ENCODE data around the gene BANF2. TPM values are rescaled to one million over a fixed set of nuclear protein-coding genes. Genes with fewer than 3 reads are reported as not detected.

Gene BANF2
- total and polyA plus RNA-seq, 2 of the 13 experiments (the other 11 are each of a cell fraction or from before 2014, with no cell fraction given): 0.35 TPM; not detected in 1

- 0 out of 2 replicates have a peak, but pooled peaks have one; percentile 22 for TF ChIP-seq RXRB (CRISPR knock-in tag; IDR thresholded peaks at IDR 0.05; ENCODE audit: borderline replicate concordance)
These were observed 47.9 kb upstream of the BANF2 start (continued) for GRCh38 chr20:17651760-17652388.

GRCh38 chr20:17652411-17652810, 47.4 kb upstream of the BANF2 start:
- peaks cover 86% of the 10 kb centered on the region for H4K20me1 ChIP-seq (ENCODE audit: insufficient read depth, low read length)
- no peak for FAIRE-seq
- TF ChIP-seq RBM22 (optimal IDR thresholded peaks at IDR 0.05; ENCODE audit: low read length) (peak; percentile 25), NFKB2 (CRISPR knock-in tag; IDR thresholded peaks at IDR 0.05; ENCODE audit: borderline replicate concordance) (0 out of 2 replicates have a peak, but pooled peaks have one; percentile 27), POLR2G (IDR thresholded peaks at IDR 0.05; ENCODE audit: low read depth, low read length) (peak; percentile 29; the same call in 1 of the 2 replicates), RAD51 (IDR thresholded peaks at IDR 0.05; ENCODE audit: borderline replicate concordance) (no peak), NONO (IDR thresholded peaks at IDR 0.05) (no peak), NONO (CRISPR knock-in tag; conservative IDR thresholded peaks at IDR 0.05) (0 out of 2 replicates have a peak, but pooled peaks have one; percentile 56), DR1 (CRISPR knock-in tag; IDR thresholded peaks at IDR 0.05) (no peak), EED (CRISPR knock-in tag; IDR thresholded peaks at IDR 0.05) (peak; percentile 36; the same call in 1 of the 2 replicates), ZNF446 (CRISPR knock-in tag; IDR thresholded peaks at IDR 0.05) (0 out of 2 replicates have a peak, but pooled peaks have one; percentile 38), HES4 (CRISPR knock-in tag; IDR thresholded peaks at IDR 0.05; ENCODE audit: borderline replicate concordance) (peak; percentile 73), STAG1 (CRISPR knock-in tag; IDR thresholded peaks at IDR 0.05) (0 out of 2 replicates have a peak, but pooled peaks have one; percentile 21), ZFP41 (CRISPR knock-in tag; IDR thresholded peaks at IDR 0.05; ENCODE audit: borderline replicate concordance) (0 out of 2 replicates have a peak, but pooled peaks have one; percentile 5), ZNF512 (CRISPR knock-in tag; IDR thresholded peaks at IDR 0.05) (0 out of 2 replicates have a peak, but pooled peaks have one; percentile 13), KDM5B (CRISPR knock-in tag; IDR thresholded peaks at IDR 0.05; ENCODE audit: borderline replicate concordance) (peak; percentile 26; the same call in 1 of the 2 replicates), MIXL1 (CRISPR knock-in tag; IDR thresholded peaks at IDR 0.05) (no peak), AGO2 (optimal IDR thresholded peaks at IDR 0.05; ENCODE audit: low read depth, low read length) (peak; percentile 96), PCBP1 (IDR thresholded peaks at IDR 0.05; ENCODE audit: borderline replicate concordance, low read depth, low read length) (0 out of 2 replicates have a peak, but pooled peaks have one; percentile 58), ETV5 (CRISPR knock-in tag; IDR thresholded peaks at IDR 0.05; ENCODE audit: borderline replicate concordance) (no peak), ZNF788 (CRISPR knock-in tag; IDR thresholded peaks at IDR 0.05; ENCODE audit: borderline replicate concordance) (0 out of 2 replicates have a peak, but pooled peaks have one; percentile 13), TIGD3 (CRISPR knock-in tag; IDR thresholded peaks at IDR 0.05; ENCODE audit: borderline replicate concordance) (no peak)

More at GRCh38 chr20:17652411-17652810, 47.4 kb upstream of the BANF2 start:
- intact Hi-C loops (cut with micrococcal nuclease; ENCODE audit: unreplicated experiment) (no loop called here), in situ Hi-C loops (cut with HindIII; ENCODE audit: extremely low pct_ligation_motif_present, low pct_unique_long_range_greater_than_20kb) (no loop called here)
- H3K27ac ChIP-seq (ENCODE audit: extremely low read length, insufficient read depth, low read length): no peak overlapping the region
- CTCF ChIA-PET (ENCODE audit: low intra/inter-chr PET ratio, low total read pairs): no interaction called here
- no peak overlapping the region for H3K4me3 ChIP-seq (replicated peaks in 1 of 3; ENCODE audit: insufficient read depth in 1 of 3, low read depth in 2 of 3, low read length in 3 of 3)
- peaks cover 21% of the 10 kb centered on the region for H3K4me1 ChIP-seq (ENCODE audit: insufficient read depth, low read length)
- H3K4me2 ChIP-seq (ENCODE audit: low read depth, low read length): no peak overlapping the region
- POLR2A ChIA-PET: interaction anchor here (0.9 kb wide), 1 partner anchor 13 kb away, joined by 3 read pairs; no protein-coding TSS in a partner anchor
- no peak overlapping the region for H3K9ac ChIP-seq (ENCODE audit: insufficient read depth, low read depth, low read length)
- ATAC-seq (peak; percentile 4; the same call in 2 of the 3 replicates), DNase-seq (ENCODE audit: low spot score) (no peak)
- H3K36me3 ChIP-seq (replicated peaks in 1 of 2; ENCODE audit: control insufficient read depth in 1 of 2, insufficient read depth in 2 of 2, low read length in 2 of 2): peaks cover 49 to 74% of the 10 kb centered on the region in 2 experiments
- H3K9me3 ChIP-seq (ENCODE audit: low read length): no peaks in the 10 kb centered on the region
- peaks cover 91% of the 10 kb centered on the region for H3K79me2 ChIP-seq (ENCODE audit: insufficient read depth, low read length)
- H3K27me3 ChIP-seq (ENCODE audit: control insufficient read depth in 1 of 2, insufficient read depth in 2 of 2, low read length in 2 of 2): no peaks in the 10 kb centered on the region
- 96% methylated on average over 10 of the region's 10 CpGs for WGBS (ENCODE audit: low lambda C conversion rate)
- BruUV-seq (replicated peaks): no TSS peak
- no peak overlapping the region for H2AFZ ChIP-seq (ENCODE audit: low read length)

Data from HepG2 (cell line).